K562 (cell line): ENCODE data around the gene TRIM3. TPM values are rescaled to one million over a fixed set of nuclear protein-coding genes. Genes with fewer than 3 reads are reported as not detected.

ENCODE experiments used
- HMGXB4 ChIP-seq: sonication (generic); formaldehyde crosslinking; IDR thresholded peaks from 2 replicates; pipeline ENCODE4 v1.8.1; 2023; ENCODE audit warnings: mild to moderate bottlenecking, missing genetic modification reagents
- TCFL5 ChIP-seq: fragments of 250-450 bp; sonication (Bioruptor Pico); conservative IDR thresholded peaks from 2 replicates; pipeline ENCODE4 v1.6.1; 2021; ENCODE audit warnings: mild to moderate bottlenecking, moderate library complexity, matching md5 sums
- VEZF1 ChIP-seq: fragments of 200-800 bp; sonication (Bioruptor generic); IDR thresholded peaks from 2 replicates; pipeline ENCODE4 v1.6.1; 2017; ENCODE audit warnings: missing genetic modification characterization, missing compliant biosample characterization
- ZC3H4 ChIP-seq: sonication (generic); formaldehyde crosslinking; IDR thresholded peaks from 2 replicates; pipeline ENCODE4 v1.9.0; 2021; ENCODE audit warnings: missing genetic modification reagents, borderline replicate concordance
- ZNF75A ChIP-seq: fragments of 450-650 bp; formaldehyde crosslinking; IDR thresholded peaks from 2 replicates; pipeline ENCODE4 v1.4.0; 2020; ENCODE audit warnings: mild to moderate bottlenecking
- ZNF766 ChIP-seq: fragments of 200-800 bp; sonication (Bioruptor generic); conservative IDR thresholded peaks from 2 replicates; pipeline ENCODE4 v1.6.1; 2016; ENCODE audit warnings: missing genetic modification characterization, missing compliant biosample characterization
- polyA plus RNA-seq, 8 experiments: library from polyadenylated mRNA; depleted of rRNA in 4 of 8; stranded (reverse) in 5 of 8; unstranded in 3 of 8; fragments of >200 nt; fragmentation: Nextera tagmentation in 2 of 8; fragmentation: Illumina TruSeq in 1 of 8; extraction: Ambion mirVana in 2 of 8; extraction: Trizol in 1 of 8; gene quantifications; 2 replicates each; pipeline versions ENCODE4 v1.2.1 to v1.2.3, GENCODE V29; 2011 to 2014; ENCODE audit warnings: inconsistent platforms in 1 of 8, missing spikeins in 1 of 8
- total RNA-seq, 7 experiments: library from RNA; depleted of rRNA in 6 of 7; stranded (reverse); fragments of >200 nt in 6 of 7; fragmentation: Illumina TruSeq in 2 of 7; extraction: Trizol in 2 of 7; gene quantifications; 2 replicates each; pipeline versions ENCODE4 v1.2.1 to v1.2.3, GENCODE V29; 2011 to 2021; ENCODE audit warnings: low replicate concordance in 1 of 7

TRIM3 gene
- total and polyA plus RNA-seq, 9 of the 15 experiments (the other 6 are each of a cell fraction or from before 2014, with no cell fraction given) = 0.45 to 9.2 (median 4.7) TPM

DNA sequence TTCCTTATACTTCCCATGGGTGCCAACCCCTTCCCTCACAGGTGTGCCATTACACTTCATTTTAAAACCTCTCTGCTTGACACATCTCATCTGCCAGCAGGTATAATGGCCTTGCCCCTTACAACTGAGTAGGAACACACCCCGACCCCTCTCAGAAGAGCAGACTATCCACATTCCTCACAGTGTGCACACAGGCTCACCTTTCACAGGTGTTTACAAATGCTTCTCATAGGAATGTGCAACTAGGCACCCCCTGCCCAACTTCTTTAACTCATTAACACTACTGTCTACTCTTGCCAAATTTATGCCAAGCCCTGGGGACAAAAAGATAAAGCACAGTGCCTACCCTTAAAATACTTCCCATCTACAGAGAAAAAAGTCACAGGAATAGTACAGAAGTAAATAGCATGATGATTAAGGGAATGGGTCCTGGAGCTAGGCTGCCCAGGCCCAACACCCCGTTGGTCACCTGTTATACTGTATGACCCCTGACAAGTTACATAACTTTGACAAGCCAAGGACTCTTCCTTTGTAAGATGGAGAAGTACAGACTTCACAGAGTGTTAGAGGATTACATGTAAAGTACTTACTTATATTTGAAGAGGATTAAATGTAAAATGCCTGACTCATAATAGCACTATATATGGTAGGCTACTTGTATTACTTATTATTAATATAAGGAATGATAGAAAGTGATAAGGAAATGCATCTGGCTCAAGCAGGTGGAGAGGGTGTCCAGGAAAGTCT lies 15.2 kb downstream of the TRIM3 start (continued):
- no peak for TF ChIP-seq HMGXB4 (CRISPR knock-in tag)
- no peak for TF ChIP-seq TCFL5 (CRISPR knock-in tag)
- no peak for TF ChIP-seq ZNF766 (CRISPR knock-in tag)
- TF ChIP-seq ZNF75A (CRISPR knock-in tag) = no peak
- TF ChIP-seq VEZF1 (CRISPR knock-in tag) = no peak
- TF ChIP-seq ZC3H4 (CRISPR knock-in tag) = no peak
